CD4-positive, alpha-beta T cell (primary cell): ENCODE results near the gene ATL2. TPM values are rescaled to one million over a fixed set of nuclear protein-coding genes. Genes with fewer than 3 reads are reported as not detected.

Source experiments
- ATAC-seq: fragments of 200-7000 bp; cut with Tn5 transposase; one replicate; pipeline ENCODE4 v1.10.0; 2022; ENCODE audit warnings: mild to moderate bottlenecking; ENCODE audit not compliant: poor library complexity
- CTCF ChIA-PET: fragments of 350-600 bp; sonication (Branson Sonifier 250); formaldehyde crosslinking; loops from one replicate; lab custom pipeline; 2021; ENCODE audit warnings: antibody characterized with exemption, inconsistent platforms; lab: Charles Lee
- POLR2A ChIA-PET: fragments of 350-600 bp; sonication (Branson Sonifier 250); formaldehyde crosslinking; loops from one replicate; lab custom pipeline; 2021; ENCODE audit warnings: antibody characterized with exemption, inconsistent platforms; lab: Charles Lee
- DNase-seq, 14 experiments: peaks; one replicate each; pipeline ENCODE4 v3.0.0-alpha.2; 2013 to 2020; ENCODE audit warnings: mixed read lengths in 2 of 14
- H3K27ac ChIP-seq, 2 donors: one replicate each; pipeline versions ENCODE4 v1.5.1 to v1.7.0; 2013; ENCODE audit warnings: low read length in 2 of 2, low read depth in 1 of 2, mild to moderate bottlenecking in 1 of 2
- H3K27me3 ChIP-seq, 2 experiments: 1 replicate in 1 of 2; 2 replicates in 1 of 2; pipeline versions ENCODE4 v1.6.1 to v1.7.0; 2013; ENCODE audit warnings: low read length in 2 of 2, control low read depth in 1 of 2, mild to moderate bottlenecking in 1 of 2, moderate library complexity in 1 of 2; ENCODE audit not compliant: insufficient read depth in 2 of 2, control insufficient read depth in 1 of 2
- H3K36me3 ChIP-seq: one replicate; pipeline ENCODE4 v1.6.1; 2013; ENCODE audit warnings: low read length, control low read depth; ENCODE audit not compliant: insufficient read depth
- H3K4me1 ChIP-seq: one replicate; pipeline ENCODE4 v1.6.1; 2013; ENCODE audit warnings: low read length, control low read depth; ENCODE audit not compliant: insufficient read depth
- H3K4me3 ChIP-seq: one replicate; pipeline ENCODE4 v1.5.1; 2013; ENCODE audit warnings: mild to moderate bottlenecking, low read length, moderate library complexity
- H3K9me3 ChIP-seq, 2 experiments: 1 replicate in 1 of 2; 2 replicates in 1 of 2; pipeline versions ENCODE4 v1.6.1 to v1.7.0; 2013; ENCODE audit warnings: low read length in 2 of 2, mild to moderate bottlenecking in 2 of 2, control low read depth in 1 of 2, moderate library complexity in 1 of 2; ENCODE audit not compliant: control insufficient read depth in 1 of 2, insufficient read depth in 1 of 2
- H3K27ac Mint-ChIP-seq: one replicate; pipeline ENCODE4 v1.8.0; 2020; ENCODE audit warnings: mixed read lengths
- H3K27me3 Mint-ChIP-seq: one replicate; pipeline ENCODE4 v1.8.0; 2021; ENCODE audit warnings: mixed read lengths
- H3K36me3 Mint-ChIP-seq: one replicate; pipeline ENCODE4 v1.8.0; 2021; ENCODE audit warnings: low read depth, mixed read lengths
- H3K4me1 Mint-ChIP-seq: one replicate; pipeline ENCODE4 v1.8.0; 2021; ENCODE audit warnings: low read depth, mixed read lengths
- H3K4me3 Mint-ChIP-seq: one replicate; pipeline ENCODE4 v1.8.0; 2020; ENCODE audit warnings: mild to moderate bottlenecking, mixed read lengths
- H3K9me3 Mint-ChIP-seq: one replicate; pipeline ENCODE4 v1.8.0; 2020; ENCODE audit warnings: mixed read lengths
- CTCF ChIP-seq: fragments of 200-600 bp; IDR thresholded peaks from one replicate; pipeline ENCODE4 v1.8.0; 2022; ENCODE audit warnings: antibody characterized with exemption, mild to moderate bottlenecking
- intact Hi-C, 2 experiments: fragments of 100-400 bp; cut with DNase I in 1 of 2; cut with micrococcal nuclease in 1 of 2; formaldehyde crosslinking; loops; one replicate each; pipeline versions ENCODE4 v1.15.1 to v1.9.0; 2023 to 2025; cut with DNase I, micrococcal nuclease
- total RNA-seq, 174 experiments: library from RNA in 2 of 174; stranded (reverse) in 2 of 174; gene quantifications; one replicate each; pipeline ENCODE4 v1.2.3 and lab custom pipeline; 2021 to 2026

Gene ATL2
- total RNA-seq, 2 experiments from 2014 or later = 85.5 to 91.7 TPM

- Mint-ChIP-seq H3K4me1 (peaks cover 52% of the 10 kb centered on the region), H3K4me3 (no peak overlapping the region), H3K27ac (no peak overlapping the region), H3K36me3 (peaks cover 92% of the 10 kb centered on the region), H3K9me3 (no peaks in the 10 kb centered on the region), H3K27me3 (no peaks in the 10 kb centered on the region)
- no peak overlapping the region for H3K27ac ChIP-seq
- ChIA-PET POLR2A (no interaction called here), CTCF (no interaction called here)
- H3K9me3 ChIP-seq = no peaks in the 10 kb centered on the region
- TF ChIP-seq CTCF = no peak
- intact Hi-C loops = no loop called here
- peak in 2 of 14 experiments; percentile 6 to 11 for DNase-seq
- peaks cover 5% of the 10 kb centered on the region for H3K4me1 ChIP-seq
- ATAC-seq = peak; percentile 57
- peaks cover 39% of the 10 kb centered on the region for H3K36me3 ChIP-seq
- no peaks in the 10 kb centered on the region for H3K27me3 ChIP-seq
- H3K4me3 ChIP-seq = no peak overlapping the region
Measured at GRCh38 chr2:38301340-38301968, 75.6 kb downstream of the ATL2 start.

GRCh38 chr2:38298539-38298938 lies 78.5 kb downstream of the ATL2 start:
- Histone ChIP-seq H3K4me3 (no peak overlapping the region), H3K27me3 (no peaks in the 10 kb centered on the region), H3K4me1 (peaks cover 5% of the 10 kb centered on the region), H3K27ac (no peak overlapping the region), H3K9me3 (no peaks in the 10 kb centered on the region), H3K36me3 (peaks cover 49% of the 10 kb centered on the region)
- Mint-ChIP-seq H3K9me3 (no peaks in the 10 kb centered on the region), H3K27ac (no peak overlapping the region), H3K4me1 (peaks cover 25% of the 10 kb centered on the region), H3K36me3 (peaks cover 77% of the 10 kb centered on the region), H3K27me3 (no peaks in the 10 kb centered on the region), H3K4me3 (no peak overlapping the region)
- no peak for ATAC-seq
- DNase-seq = no peak
- CTCF ChIA-PET = no interaction called here
- intact Hi-C loops = no loop called here
- POLR2A ChIA-PET = no interaction called here
- no peak for TF ChIP-seq CTCF

- Mint-ChIP-seq H3K27ac (no peak overlapping the region), H3K9me3 (no peaks in the 10 kb centered on the region), H3K4me1 (peaks cover 4% of the 10 kb centered on the region), H3K27me3 (no peaks in the 10 kb centered on the region), H3K36me3 (peaks cover 55% of the 10 kb centered on the region), H3K4me3 (no peak overlapping the region)
- H3K36me3 ChIP-seq = peaks cover 42% of the 10 kb centered on the region
- DNase-seq = peak in 2 of 14 experiments; percentile 17 to 23
- intact Hi-C loops = no loop called here
- H3K4me1 ChIP-seq = peaks cover under 1% of the 10 kb centered on the region
- H3K9me3 ChIP-seq = no peaks in the 10 kb centered on the region
- ATAC-seq = peak; percentile 67
- no peak overlapping the region for H3K27ac ChIP-seq
- ChIA-PET POLR2A (no interaction called here), CTCF (no interaction called here)
- no peak overlapping the region for H3K4me3 ChIP-seq
- TF ChIP-seq CTCF = no peak
- no peaks in the 10 kb centered on the region for H3K27me3 ChIP-seq
Measured at GRCh38 chr2:38296197-38296780, 80.8 kb downstream of the ATL2 start.
